Glomerular endothelial cell (primary cell): Measurements from ENCODE around the gene CALCOCO2. TPM values are rescaled to one million over a fixed set of nuclear protein-coding genes. Genes with fewer than 3 reads are reported as not detected.

ENCODE experiments used
- DNase-seq: peaks from one replicate; pipeline ENCODE4 v3.0.0-alpha.2; 2011; ENCODE audit warnings: low read depth, low spot score; ENCODE audit errors: extremely low read depth
- total RNA-seq: library from RNA; depleted of rRNA; stranded (reverse); fragments of >200 nt; gene quantifications from 2 replicates; pipeline ENCODE4 v1.2.3, GENCODE V29; 2015

Gene CALCOCO2
- total RNA-seq, 1 donor from 2014 or later, result 55.5 TPM

DNA sequence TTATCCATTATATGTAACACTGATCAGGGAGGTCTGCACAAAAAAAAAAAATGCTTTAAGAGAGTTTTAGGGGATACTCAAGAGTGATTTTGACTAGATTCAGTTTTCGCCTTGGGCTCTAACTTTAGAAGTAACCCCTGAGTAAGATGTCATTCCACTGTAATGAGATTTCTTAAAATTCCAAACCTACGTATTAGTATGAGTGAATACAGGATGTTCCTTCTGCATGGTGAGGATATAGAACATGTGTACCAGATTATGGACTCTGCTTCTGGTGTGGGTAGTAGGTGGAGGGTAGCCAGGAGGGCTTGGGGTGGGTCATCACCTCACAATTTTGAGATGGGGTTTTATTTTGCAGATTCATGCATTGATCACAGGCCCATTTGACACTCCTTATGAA is 81.6 kb downstream of the CALCOCO2 start:
- DNase-seq, result no peak

Other genes starting within 250 kb of the CALCOCO2 start
- gene HOXB3, start 240.8 kb upstream of the CALCOCO2 start, total RNA-seq, result 17.7 and 48.0 TPM in 2 replicates
- 2.4 and 7.4 TPM in 2 replicates for gene HOXB5, start 237.3 kb upstream of the CALCOCO2 start, total RNA-seq
- 48.2 and 51.0 TPM in 2 replicates for gene HOXB6, start 226.0 kb upstream of the CALCOCO2 start, total RNA-seq
- gene HOXB7, start 220.0 kb upstream of the CALCOCO2 start, total RNA-seq, result 39.4 and 44.7 TPM in 2 replicates
- 27.0 and 31.7 TPM in 2 replicates for gene HOXB8, start 215.7 kb upstream of the CALCOCO2 start, total RNA-seq
- gene HOXB9, start 204.7 kb upstream of the CALCOCO2 start, total RNA-seq, result 14.5 and 16.7 TPM in 2 replicates
- gene PRAC1, start 108.5 kb upstream of the CALCOCO2 start, total RNA-seq, result not detected in 2 replicates
- gene PRAC2, start 107.8 kb upstream of the CALCOCO2 start, total RNA-seq, result not detected in 2 replicates
- not detected in 2 replicates for gene HOXB13, start 102.3 kb upstream of the CALCOCO2 start, total RNA-seq
- gene TTLL6, start 13.8 kb upstream of the CALCOCO2 start, total RNA-seq, result not detected in 2 replicates
- 81.3 and 127 TPM in 2 replicates for gene ATP5MC1, start 61.8 kb downstream of the CALCOCO2 start, total RNA-seq
- 95.8 and 111 TPM in 2 replicates for gene UBE2Z, start 77.4 kb downstream of the CALCOCO2 start, total RNA-seq
- gene SNF8, start 113.8 kb downstream of the CALCOCO2 start, total RNA-seq, result 95.3 and 138 TPM in 2 replicates
- not detected in 2 replicates for gene GIP, start 137.6 kb downstream of the CALCOCO2 start, total RNA-seq
- 15.6 and 21.9 TPM in 2 replicates for gene IGF2BP1, start 166.3 kb downstream of the CALCOCO2 start, total RNA-seq